ENCODE data around the gene RREB1.
A peak's percentile ranks its signal among the peaks of the same experiment; 100 is the strongest.

Gene RREB1

DNA sequence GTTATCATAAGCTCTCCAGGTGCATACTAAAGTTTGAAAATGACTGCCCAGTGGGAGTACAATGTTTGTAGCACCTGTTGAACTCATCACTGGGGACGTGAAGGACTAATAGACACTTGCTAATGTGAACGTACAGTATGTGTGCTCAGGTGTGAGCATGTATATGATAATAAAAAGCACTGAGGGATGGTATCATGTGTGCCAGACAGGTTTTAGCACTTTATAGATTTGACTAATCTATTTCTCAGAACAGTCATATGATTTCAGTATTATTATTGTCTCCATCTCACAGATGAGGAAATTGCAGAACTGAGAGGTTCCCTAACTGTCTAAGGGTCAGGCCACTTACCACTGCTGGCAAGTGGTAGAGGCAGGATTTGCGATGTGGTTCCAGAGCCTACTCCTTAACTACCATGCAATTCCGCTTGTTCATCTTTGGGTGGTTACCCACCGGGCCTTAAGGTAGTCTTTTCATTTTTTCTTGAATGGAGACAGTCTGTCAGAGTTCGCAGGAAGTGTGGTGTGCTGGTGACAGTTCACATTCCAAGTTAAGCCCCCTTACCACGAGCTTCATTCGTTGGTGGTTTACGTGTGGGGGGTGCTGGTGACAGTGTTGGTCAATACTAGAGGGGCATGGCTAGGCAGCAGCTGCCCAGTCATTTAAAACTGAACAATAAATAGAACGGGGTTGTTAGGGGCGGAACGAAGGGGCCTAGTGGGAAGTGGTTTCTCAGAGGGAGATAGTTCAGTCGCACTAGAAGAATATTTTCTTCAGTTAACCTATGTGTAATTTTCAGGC is 46.8 kb downstream of the RREB1 start:
- Histone ChIP-seq H3K36me3 (ENCODE audit: control insufficient read depth in 2 of 2, insufficient read depth in 1 of 2, low read length in 2 of 2) (no peaks in the 10 kb centered on the region), H3K27ac (ENCODE audit: extremely low read depth, low read depth, low read length) (no peak overlapping the region), H3K4me3 (ENCODE audit: low read depth, low read length) (no peak overlapping the region), H3K9me3 (ENCODE audit: control insufficient read depth, insufficient read depth, low read depth, low read length) (no peaks in the 10 kb centered on the region), H3K4me1 (ENCODE audit: control insufficient read depth, insufficient read depth, low read length) (peaks cover 23% of the 10 kb centered on the region)
- ChIA-PET CTCF (interaction anchor here (0.7 to 1.0 kb wide), 3 partner anchors 39 to 1959 kb away, joined by 3 to 4 read pairs (median 3); no protein-coding TSS in a partner anchor), POLR2A (interaction anchor here (1.0 kb wide), 1 partner anchor 11 kb away, joined by 3 read pairs; no protein-coding TSS in a partner anchor)
- TF ChIP-seq ZNF600 (tag by site-specific recombination; IDR thresholded peaks at IDR 0.05) (no peak), ZNF624 (tag by site-specific recombination; IDR thresholded peaks at IDR 0.05) (no peak), ZNF530 (tag by site-specific recombination; IDR thresholded peaks at IDR 0.05; ENCODE audit: low read depth) (no peak), KLF8 (tag by site-specific recombination; IDR thresholded peaks at IDR 0.05) (no peak), ZBTB20 (tag by site-specific recombination; IDR thresholded peaks at IDR 0.05) (0 out of 2 replicates have a peak, but pooled peaks have one; percentile 6), ZIC2 (tag by site-specific recombination; IDR thresholded peaks at IDR 0.05) (no peak), ZSCAN16 (tag by site-specific recombination; IDR thresholded peaks at IDR 0.05) (no peak), ZNF274 (IDR thresholded peaks at IDR 0.05; ENCODE audit: low read length) (no peak), ZNF274 (tag by site-specific recombination; IDR thresholded peaks at IDR 0.05; ENCODE audit: borderline replicate concordance) (no peak), ZNF10 (tag by site-specific recombination; IDR thresholded peaks at IDR 0.05) (no peak), SCRT2 (tag by site-specific recombination; IDR thresholded peaks at IDR 0.05) (peak; percentile 88)

DNA sequence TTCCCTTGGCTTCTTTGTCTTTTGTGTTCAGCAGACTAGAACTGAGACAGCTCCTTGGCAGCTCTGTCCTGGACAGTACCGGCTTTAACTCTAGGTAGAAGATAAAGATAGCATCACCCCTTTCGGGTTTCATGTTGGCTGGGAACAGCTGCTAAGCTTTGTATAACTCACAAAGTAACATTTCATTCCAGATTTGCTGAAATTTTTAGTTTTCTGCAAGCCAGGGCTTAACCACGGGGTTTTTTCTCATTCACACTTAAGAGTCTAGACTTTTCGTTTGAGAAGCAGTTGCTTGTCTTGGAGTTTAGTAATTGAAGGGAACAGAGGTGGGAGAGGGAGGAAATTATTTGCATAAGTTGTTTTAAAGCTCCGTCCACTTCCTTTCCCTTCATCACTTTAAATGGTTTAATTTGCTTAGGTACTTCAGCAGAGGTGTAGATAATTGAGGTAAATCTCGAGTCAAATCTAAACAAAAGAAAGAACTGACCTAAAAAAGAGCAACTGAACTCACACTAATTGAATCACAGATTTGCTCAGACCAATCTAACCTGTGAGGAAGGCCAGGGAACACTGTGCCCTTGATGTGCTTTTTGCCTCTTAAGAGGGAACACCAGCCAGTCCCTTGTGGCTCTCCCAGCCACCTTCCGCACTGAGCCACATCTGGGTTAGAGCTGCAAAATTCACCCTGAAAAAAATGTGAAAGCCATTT is 48.3 kb downstream of the RREB1 start:
- Histone ChIP-seq H3K4me1 (ENCODE audit: control insufficient read depth, insufficient read depth, low read length) (peaks cover 25% of the 10 kb centered on the region), H3K4me3 (ENCODE audit: low read depth, low read length) (no peak overlapping the region), H3K36me3 (ENCODE audit: control insufficient read depth in 2 of 2, insufficient read depth in 1 of 2, low read length in 2 of 2) (no peaks in the 10 kb centered on the region; a peak in 1 of 3 replicates), H3K27ac (ENCODE audit: extremely low read depth, low read depth, low read length) (no peak overlapping the region), H3K9me3 (ENCODE audit: control insufficient read depth, insufficient read depth, low read depth, low read length) (no peaks in the 10 kb centered on the region)
- ChIA-PET CTCF (interaction anchor here (0.8 kb wide), 1 partner anchor 42 kb away, joined by 3 read pairs; no protein-coding TSS in a partner anchor), POLR2A (interaction anchor here (1.3 kb wide), 1 partner anchor 15 kb away, joined by 3 read pairs; no protein-coding TSS in a partner anchor)
- TF ChIP-seq, protein P1, sequence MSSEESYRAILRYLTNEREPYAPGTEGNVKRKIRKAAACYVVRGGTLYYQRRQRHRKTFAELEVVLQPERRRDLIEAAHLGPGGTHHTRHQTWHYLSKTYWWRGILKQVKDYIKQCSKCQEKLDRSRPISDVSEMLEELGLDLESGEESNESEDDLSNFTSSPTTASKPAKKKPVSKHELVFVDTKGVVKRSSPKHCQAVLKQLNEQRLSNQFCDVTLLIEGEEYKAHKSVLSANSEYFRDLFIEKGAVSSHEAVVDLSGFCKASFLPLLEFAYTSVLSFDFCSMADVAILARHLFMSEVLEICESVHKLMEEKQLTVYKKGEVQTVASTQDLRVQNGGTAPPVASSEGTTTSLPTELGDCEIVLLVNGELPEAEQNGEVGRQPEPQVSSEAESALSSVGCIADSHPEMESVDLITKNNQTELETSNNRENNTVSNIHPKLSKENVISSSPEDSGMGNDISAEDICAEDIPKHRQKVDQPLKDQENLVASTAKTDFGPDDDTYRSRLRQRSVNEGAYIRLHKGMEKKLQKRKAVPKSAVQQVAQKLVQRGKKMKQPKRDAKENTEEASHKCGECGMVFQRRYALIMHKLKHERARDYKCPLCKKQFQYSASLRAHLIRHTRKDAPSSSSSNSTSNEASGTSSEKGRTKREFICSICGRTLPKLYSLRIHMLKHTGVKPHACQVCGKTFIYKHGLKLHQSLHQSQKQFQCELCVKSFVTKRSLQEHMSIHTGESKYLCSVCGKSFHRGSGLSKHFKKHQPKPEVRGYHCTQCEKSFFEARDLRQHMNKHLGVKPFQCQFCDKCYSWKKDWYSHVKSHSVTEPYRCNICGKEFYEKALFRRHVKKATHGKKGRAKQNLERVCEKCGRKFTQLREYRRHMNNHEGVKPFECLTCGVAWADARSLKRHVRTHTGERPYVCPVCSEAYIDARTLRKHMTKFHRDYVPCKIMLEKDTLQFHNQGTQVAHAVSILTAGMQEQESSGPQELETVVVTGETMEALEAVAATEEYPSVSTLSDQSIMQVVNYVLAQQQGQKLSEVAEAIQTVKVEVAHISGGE (tag by site-specific recombination; conservative IDR thresholded peaks at IDR 0.05; ENCODE audit: low read depth): no peak
- no peak for TF ChIP-seq KLF8 (tag by site-specific recombination; IDR thresholded peaks at IDR 0.05)
- no peak for TF ChIP-seq ZFP37 (tag by site-specific recombination; IDR thresholded peaks at IDR 0.05)
- TF ChIP-seq, protein P2, sequence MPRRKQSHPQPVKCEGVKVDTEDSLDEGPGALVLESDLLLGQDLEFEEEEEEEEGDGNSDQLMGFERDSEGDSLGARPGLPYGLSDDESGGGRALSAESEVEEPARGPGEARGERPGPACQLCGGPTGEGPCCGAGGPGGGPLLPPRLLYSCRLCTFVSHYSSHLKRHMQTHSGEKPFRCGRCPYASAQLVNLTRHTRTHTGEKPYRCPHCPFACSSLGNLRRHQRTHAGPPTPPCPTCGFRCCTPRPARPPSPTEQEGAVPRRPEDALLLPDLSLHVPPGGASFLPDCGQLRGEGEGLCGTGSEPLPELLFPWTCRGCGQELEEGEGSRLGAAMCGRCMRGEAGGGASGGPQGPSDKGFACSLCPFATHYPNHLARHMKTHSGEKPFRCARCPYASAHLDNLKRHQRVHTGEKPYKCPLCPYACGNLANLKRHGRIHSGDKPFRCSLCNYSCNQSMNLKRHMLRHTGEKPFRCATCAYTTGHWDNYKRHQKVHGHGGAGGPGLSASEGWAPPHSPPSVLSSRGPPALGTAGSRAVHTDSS (tag by site-specific recombination; IDR thresholded peaks at IDR 0.05): no peak
- TF ChIP-seq ZNF433 (tag by site-specific recombination; IDR thresholded peaks at IDR 0.05; ENCODE audit: low read depth): no peak
- no peak for TF ChIP-seq ZNF560 (tag by site-specific recombination; IDR thresholded peaks at IDR 0.05; ENCODE audit: borderline replicate concordance)
- TF ChIP-seq ZNF664 (tag by site-specific recombination; IDR thresholded peaks at IDR 0.05): no peak
- TF ChIP-seq, protein P3, sequence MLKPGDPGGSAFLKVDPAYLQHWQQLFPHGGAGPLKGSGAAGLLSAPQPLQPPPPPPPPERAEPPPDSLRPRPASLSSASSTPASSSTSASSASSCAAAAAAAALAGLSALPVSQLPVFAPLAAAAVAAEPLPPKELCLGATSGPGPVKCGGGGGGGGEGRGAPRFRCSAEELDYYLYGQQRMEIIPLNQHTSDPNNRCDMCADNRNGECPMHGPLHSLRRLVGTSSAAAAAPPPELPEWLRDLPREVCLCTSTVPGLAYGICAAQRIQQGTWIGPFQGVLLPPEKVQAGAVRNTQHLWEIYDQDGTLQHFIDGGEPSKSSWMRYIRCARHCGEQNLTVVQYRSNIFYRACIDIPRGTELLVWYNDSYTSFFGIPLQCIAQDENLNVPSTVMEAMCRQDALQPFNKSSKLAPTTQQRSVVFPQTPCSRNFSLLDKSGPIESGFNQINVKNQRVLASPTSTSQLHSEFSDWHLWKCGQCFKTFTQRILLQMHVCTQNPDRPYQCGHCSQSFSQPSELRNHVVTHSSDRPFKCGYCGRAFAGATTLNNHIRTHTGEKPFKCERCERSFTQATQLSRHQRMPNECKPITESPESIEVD (tag by site-specific recombination; IDR thresholded peaks at IDR 0.05): 0 out of 2 replicates have a peak, but pooled peaks have one; percentile 45
- TF ChIP-seq IKZF3 (tag by site-specific recombination; IDR thresholded peaks at IDR 0.05): no peak
- TF ChIP-seq, protein P4, sequence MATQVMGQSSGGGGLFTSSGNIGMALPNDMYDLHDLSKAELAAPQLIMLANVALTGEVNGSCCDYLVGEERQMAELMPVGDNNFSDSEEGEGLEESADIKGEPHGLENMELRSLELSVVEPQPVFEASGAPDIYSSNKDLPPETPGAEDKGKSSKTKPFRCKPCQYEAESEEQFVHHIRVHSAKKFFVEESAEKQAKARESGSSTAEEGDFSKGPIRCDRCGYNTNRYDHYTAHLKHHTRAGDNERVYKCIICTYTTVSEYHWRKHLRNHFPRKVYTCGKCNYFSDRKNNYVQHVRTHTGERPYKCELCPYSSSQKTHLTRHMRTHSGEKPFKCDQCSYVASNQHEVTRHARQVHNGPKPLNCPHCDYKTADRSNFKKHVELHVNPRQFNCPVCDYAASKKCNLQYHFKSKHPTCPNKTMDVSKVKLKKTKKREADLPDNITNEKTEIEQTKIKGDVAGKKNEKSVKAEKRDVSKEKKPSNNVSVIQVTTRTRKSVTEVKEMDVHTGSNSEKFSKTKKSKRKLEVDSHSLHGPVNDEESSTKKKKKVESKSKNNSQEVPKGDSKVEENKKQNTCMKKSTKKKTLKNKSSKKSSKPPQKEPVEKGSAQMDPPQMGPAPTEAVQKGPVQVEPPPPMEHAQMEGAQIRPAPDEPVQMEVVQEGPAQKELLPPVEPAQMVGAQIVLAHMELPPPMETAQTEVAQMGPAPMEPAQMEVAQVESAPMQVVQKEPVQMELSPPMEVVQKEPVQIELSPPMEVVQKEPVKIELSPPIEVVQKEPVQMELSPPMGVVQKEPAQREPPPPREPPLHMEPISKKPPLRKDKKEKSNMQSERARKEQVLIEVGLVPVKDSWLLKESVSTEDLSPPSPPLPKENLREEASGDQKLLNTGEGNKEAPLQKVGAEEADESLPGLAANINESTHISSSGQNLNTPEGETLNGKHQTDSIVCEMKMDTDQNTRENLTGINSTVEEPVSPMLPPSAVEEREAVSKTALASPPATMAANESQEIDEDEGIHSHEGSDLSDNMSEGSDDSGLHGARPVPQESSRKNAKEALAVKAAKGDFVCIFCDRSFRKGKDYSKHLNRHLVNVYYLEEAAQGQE (tag by site-specific recombination; IDR thresholded peaks at IDR 0.05): 0 out of 2 replicates have a peak, but pooled peaks have one; percentile 37
- no peak for TF ChIP-seq ZNF350 (tag by site-specific recombination; IDR thresholded peaks at IDR 0.05)
- no peak for TF ChIP-seq EGR2 (tag by site-specific recombination; IDR thresholded peaks at IDR 0.05; ENCODE audit: low read depth)
- peak; percentile 67 for TF ChIP-seq FEZF1 (tag by site-specific recombination; IDR thresholded peaks at IDR 0.05)
